NCI-H510A (cell line): ENCODE measurements around the gene LASP1.

Experiments
- DNase-seq: peaks from one replicate; lab custom pipeline; 2025; lab: John Stamatoyannopoulos, UW

Gene LASP1

DNA sequence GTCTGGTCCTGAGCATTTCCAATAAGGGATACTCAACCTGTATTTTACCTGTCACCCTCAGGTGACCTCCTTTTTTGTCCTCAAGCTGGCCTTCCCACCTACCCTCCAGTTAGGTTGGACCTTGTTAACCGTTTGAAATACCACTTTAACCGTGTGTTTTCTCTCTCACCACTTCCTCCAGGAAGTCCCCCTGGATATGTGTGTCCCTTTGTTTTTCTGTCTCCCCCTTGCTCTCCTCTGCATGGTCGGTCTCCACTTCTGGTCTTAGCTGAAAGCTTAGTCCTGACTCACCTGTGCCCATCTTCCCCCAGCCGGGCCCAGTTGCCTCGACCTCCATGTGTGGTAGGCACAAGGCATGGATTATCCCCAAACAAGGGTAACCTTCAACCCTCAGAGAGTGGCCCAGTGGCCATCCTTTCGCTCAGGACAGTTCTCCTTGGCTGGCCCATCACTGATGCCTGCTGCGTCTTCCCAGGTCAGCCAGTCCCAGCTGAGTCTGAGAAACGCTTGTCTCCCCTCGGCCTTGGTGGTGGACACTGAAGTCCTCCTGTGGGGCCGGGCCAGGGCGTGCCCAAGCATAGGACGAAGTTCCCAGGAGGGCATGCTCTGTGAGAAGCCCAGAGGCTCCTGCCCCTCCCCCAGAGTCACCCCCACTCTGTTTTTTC is 20.0 kb downstream of the LASP1 start:
- no peak for DNase-seq

- no peak for DNase-seq
These were observed 20.5 kb downstream of the LASP1 start for GRCh38 chr17:38890410-38890746.

DNA sequence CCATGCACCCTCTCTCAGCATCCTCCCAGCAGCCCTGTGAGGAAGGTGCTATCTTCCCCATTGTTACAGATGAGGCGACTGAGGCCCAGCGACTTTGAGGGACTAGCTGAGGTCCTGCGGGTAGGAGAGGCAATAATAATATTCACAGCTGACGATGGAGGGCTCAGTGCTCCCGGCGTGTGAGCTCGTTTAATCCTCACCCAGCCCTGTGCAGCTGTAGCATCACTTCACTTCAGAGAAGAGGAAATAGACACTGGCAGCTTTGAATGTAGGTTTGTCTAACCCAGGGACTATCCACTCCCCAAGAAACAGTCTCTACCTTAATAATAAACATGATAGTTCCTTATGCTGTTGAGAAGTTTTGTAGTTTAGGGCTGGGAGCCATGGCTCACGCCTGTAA is 21.6 kb downstream of the LASP1 start:
- DNase-seq: no peak

DNA sequence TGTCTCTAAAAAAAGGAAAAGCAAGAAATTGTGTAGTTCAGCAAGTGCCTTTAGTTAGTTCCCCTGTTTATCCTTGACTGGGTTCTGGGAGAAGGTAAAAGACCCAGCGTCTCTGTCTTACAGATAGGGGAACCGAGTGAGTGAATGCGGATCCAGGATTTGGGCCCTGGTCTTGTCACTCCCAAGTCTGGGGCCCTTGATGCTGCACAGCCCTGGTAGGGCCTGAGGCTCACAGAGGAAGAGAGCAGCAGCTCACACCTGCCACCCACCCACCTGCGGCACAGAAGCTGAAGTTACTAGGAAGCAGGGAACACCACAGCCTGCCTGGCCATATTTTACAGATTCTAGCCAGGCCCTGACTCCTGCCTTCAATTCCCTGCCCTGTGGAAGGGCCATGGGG is 22.2 kb downstream of the LASP1 start:
- no peak for DNase-seq

DNA sequence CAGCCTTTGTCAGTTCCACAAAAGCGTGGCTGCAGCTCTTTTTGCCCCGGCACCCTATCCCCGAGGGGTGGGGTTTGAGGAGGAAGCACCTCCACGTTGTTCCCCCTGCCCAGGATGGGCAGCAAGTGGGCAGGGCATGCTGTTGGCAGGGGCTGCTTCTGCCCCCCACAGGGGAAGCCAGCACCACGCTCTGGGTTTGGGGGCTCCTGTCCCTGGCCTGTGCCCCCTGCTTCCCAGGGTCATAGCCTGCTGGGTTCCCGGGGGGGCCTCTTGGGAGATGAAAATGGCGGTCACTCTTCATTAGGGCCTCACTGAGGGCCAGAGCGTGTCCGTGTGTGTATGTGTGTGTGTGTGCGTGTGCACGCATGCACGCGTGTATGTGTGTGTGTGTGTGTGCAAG is 22.8 kb downstream of the LASP1 start:
- DNase-seq: no peak

GRCh38 chr17:38893113-38893512 is 23.3 kb downstream of the LASP1 start:
- no peak for DNase-seq

- no peak for DNase-seq
These were observed 23.7 kb downstream of the LASP1 start for GRCh38 chr17:38893607-38894006.

DNA sequence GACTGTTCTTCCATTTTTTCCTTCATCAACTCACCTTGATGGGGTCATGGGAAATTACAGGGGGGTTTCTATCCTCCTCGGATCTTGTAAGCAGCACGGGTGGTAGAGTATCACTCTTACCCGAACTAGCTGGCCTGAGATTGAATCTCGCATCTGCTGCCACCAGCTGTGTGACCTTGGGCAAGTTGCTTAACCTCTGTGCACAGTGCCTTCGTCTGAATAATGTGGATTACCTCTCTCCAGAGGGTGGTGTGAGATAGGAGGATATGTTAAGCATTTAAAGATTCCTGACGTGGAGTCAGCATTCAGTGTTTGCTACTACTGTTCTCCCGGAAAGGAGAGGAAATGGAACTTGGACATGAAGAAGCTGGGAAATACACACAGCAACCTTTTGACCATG is 24.4 kb downstream of the LASP1 start:
- no peak for DNase-seq

- DNase-seq: no peak
These were observed 26.6 kb downstream of the LASP1 start for GRCh38 chr17:38896346-38896954.

GRCh38 chr17:38897176-38897575 is 27.3 kb downstream of the LASP1 start:
- DNase-seq: no peak

DNA sequence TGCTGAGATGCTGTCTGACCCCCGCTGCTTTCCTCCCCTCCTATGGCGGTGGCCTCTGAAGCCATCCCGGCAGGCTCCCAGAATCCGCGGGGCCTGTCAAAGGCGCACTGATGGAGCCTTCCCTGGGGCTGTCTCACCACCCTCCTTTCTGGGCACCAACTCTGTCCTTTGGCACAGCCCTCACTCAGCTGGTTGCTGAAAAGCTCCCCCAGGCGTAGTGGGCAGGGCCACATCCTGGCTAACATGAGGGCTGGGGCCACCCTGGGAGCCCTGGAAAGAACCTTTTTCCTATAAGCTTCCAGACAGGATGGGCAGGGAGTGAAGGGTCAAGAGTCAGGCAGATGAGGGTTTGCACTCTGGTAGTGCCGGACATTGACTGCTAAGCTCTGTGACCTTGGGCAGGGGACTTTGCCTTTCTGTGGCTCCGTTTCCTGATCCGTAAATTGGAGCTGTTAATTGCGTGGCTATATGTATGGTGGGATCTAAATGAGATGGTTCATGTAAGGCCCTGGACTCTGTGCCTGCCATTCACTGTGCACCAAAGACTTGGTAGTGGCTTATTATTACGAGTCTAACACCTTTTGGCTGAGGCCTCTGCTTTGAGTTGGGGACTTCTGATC is 27.9 kb downstream of the LASP1 start:
- DNase-seq: no peak

DNA sequence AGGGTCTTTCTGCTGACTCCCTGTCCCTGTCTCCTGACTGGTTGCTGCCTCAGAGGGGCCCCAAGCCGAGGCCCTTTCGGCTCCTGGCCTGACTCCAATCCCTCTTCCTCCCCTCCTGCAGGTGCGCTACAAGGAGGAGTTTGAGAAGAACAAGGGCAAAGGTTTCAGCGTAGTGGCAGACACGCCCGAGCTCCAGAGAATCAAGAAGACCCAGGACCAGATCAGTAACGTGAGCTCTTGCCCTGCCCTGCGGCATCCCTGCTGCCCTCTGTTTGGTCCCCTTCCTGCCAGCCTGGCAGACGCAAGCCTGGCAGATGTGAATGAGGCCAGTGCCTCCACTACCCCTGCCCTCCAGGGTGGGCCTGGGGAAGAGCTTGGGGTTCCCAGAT is 28.4 kb downstream of the LASP1 start:
- DNase-seq: no peak

DNA sequence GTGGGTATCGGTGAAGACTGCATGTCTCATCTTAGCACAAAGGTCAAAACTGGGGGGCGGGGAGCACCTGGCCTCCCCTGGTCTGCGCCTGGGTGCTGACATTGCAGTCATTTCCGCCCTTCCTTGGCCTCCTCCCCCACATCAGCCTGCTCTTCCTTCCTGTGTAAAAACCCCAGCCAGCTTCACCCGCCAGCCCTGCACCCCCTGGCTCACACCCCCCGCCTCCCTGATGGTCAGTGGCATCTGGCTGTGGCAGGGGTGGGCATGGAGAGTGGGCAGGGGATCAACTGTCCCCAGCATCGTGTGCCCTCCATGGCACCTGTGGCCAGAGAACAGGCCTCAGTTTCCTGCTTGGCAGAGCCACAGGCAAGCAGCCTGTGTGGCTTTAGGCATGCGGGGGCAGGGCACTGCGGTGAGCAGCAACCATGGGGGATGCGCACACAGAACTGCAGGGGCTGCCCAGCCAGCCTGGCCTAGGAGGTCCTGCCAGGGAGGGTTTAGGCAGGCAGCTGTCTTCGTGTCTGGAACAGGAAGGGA is 29.0 kb downstream of the LASP1 start:
- no peak for DNase-seq

- DNase-seq: no peak
These were observed 29.6 kb downstream of the LASP1 start for GRCh38 chr17:38899421-38899820.

- no peak for DNase-seq
These were observed 31.3 kb downstream of the LASP1 start for GRCh38 chr17:38900978-38901656.

- DNase-seq: no peak
These were observed 33.5 kb downstream of the LASP1 start for GRCh38 chr17:38903404-38903803.

DNA sequence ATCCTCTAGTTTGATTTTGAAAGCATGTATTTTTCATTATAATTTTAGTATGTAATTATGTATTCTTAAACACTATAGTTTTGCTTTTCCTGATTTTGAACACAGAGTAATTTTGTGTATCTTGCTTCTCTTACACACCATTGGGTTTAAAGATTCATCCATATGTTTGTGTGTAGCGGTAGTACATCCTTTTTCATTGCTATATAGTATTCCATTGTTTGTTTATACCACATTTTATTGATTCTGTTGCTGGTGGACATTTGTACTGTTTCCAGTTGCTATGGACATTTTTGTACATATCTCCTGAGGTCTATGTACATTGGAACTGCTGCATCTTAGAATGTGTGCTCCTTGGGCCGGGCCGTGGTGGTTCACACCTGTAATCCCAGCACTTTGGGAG is 35.0 kb downstream of the LASP1 start:
- DNase-seq: no peak

GRCh38 chr17:38905375-38905774 is 35.5 kb downstream of the LASP1 start:
- no peak for DNase-seq

DNA sequence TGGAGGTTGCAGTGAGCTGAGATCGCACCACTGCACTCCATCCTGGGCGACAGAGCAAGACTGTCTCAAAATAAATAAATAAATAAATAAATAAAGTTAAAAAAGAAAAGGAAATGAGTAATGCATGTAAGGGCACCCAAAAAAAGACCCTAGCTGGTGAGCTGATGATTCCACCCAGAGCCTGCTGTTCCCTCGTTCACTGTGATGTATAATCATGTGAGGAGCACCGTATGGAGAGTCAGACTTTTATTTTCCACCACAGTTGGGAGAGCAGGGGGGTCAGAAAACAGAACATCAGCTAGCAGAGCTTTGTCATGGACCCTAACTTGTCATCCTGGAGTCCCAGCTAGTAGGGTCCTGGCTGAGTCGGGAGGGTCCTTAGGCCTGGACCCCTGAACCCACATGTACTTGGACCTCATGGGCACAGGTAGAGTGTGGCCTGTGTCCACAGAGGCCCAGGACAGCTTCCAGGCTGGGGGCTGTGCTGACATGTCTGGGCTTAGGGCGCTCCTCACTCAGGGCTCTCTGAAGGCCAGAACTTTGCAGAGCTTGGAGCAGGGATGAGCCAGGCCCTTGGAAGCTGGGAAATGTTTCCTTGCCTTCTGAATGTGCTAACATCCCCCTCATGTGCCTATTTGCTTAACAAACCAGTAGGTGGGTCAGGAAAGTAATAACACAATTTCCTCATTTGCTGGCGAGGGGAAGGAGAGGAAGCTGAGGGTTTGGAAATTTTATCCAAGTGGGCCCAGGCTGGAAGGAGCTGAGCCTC is 36.8 kb downstream of the LASP1 start:
- no peak for DNase-seq

- no peak for DNase-seq
These were observed 38.2 kb downstream of the LASP1 start for GRCh38 chr17:38907930-38908675.

DNA sequence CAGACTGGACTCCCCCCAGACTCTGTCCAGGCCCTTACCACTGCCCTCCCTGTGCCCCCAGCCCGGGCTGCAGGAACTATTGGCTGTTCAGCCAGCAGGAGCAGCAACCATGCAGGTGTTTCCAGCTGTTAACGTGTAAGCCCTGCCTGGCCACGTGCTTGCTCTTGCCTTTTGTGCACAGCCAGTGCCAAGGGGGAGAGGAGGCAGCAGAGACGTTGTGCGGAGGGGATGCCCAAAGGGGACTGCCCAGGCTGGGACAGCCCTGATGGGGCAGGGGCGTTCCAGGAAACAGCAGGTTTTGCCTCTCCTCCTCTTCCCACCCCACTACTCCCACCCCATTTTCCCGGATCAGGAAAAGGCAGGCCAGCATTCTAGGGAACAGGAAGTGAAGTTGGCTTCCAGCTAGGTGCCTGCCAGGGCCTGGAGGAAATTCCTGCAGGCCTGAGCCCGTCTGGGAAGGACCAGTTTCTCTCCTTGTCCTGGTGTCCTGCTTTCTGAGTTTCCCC is 38.9 kb downstream of the LASP1 start:
- no peak for DNase-seq
